ENCODE measurements around the gene ZIM2. TPM values are rescaled to one million over a fixed set of nuclear protein-coding genes. Genes with fewer than 3 reads are reported as not detected.

The ZIM2 gene
- polyA plus RNA-seq, 3 donors = 0.09 to 0.12 TPM; not detected in 1

- 68 to 73% (median 69%) methylated on average over 5 of the region's 5 CpGs for WGBS, 3 donors
Observed at GRCh38 chr19:56821209-56821608, 19.3 kb downstream of the ZIM2 start.

GRCh38 chr19:56819166-56819565 lies 21.4 kb downstream of the ZIM2 start:
- no peak overlapping the region for H3K27ac ChIP-seq (ENCODE audit: low read depth, low read length)
- 63 to 85% (median 79%) methylated on average over 2 of the region's 2 CpGs for WGBS, 3 donors

More at GRCh38 chr19:56821209-56821608, 19.3 kb downstream of the ZIM2 start:
- H3K27ac ChIP-seq (ENCODE audit: low read depth, low read length) = no peak overlapping the region

GRCh38 chr19:56814656-56815055 lies 25.9 kb downstream of the ZIM2 start:
- WGBS, 3 donors = 80 to 90% (median 90%) methylated on average over 7 of the region's 7 CpGs

GRCh38 chr19:56813531-56813930 lies 27.0 kb downstream of the ZIM2 start:
- WGBS, 3 donors = 78 to 88% (median 84%) methylated on average over 5 of the region's 5 CpGs
- H3K27ac ChIP-seq (ENCODE audit: low read depth, low read length) = no peak overlapping the region

More at GRCh38 chr19:56814656-56815055, 25.9 kb downstream of the ZIM2 start:
- H3K27ac ChIP-seq (ENCODE audit: low read depth, low read length) = no peak overlapping the region

GRCh38 chr19:56811480-56811879 lies 29.0 kb downstream of the ZIM2 start:
- H3K27ac ChIP-seq (ENCODE audit: low read depth, low read length) = no peak overlapping the region
- WGBS, 3 donors = 61 to 86% (median 70%) methylated on average over 6 of the region's 6 CpGs

GRCh38 chr19:56810260-56810659 lies 30.3 kb downstream of the ZIM2 start:
- 89 to 98% (median 94%) methylated on average over 1 of the region's 1 CpG for WGBS, 3 donors
- no peak overlapping the region for H3K27ac ChIP-seq (ENCODE audit: low read depth, low read length)

- 81 to 86% (median 81%) methylated on average over 3 of the region's 3 CpGs for WGBS, 3 donors
- H3K27ac ChIP-seq (ENCODE audit: low read depth, low read length) = no peak overlapping the region
Observed at GRCh38 chr19:56808717-56809392, 31.7 kb downstream of the ZIM2 start.

GRCh38 chr19:56806639-56807038 lies 33.9 kb downstream of the ZIM2 start:
- no peak overlapping the region for H3K27ac ChIP-seq (ENCODE audit: low read depth, low read length)

GRCh38 chr19:56778351-56778750 lies 62.2 kb downstream of the ZIM2 start:
- WGBS, 3 donors = 57 to 71% (median 65%) methylated on average over 4 of the region's 4 CpGs
- no peak overlapping the region for H3K27ac ChIP-seq (ENCODE audit: low read depth, low read length)

GRCh38 chr19:56769650-56770049 lies 70.9 kb downstream of the ZIM2 start:
- no peak overlapping the region for H3K27ac ChIP-seq (ENCODE audit: low read depth, low read length)
- 92 to 97% (median 96%) methylated on average over 4 of the region's 4 CpGs for WGBS, 3 donors

- WGBS, 3 donors = 1 to 2% (median 2%) methylated on average over 28 of the region's 28 CpGs
- no peak overlapping the region for H3K27ac ChIP-seq (ENCODE audit: low read depth, low read length)
Observed at GRCh38 chr19:56765137-56765536, 75.4 kb downstream of the ZIM2 start.

- 56 to 83% (median 76%) methylated on average over 1 of the region's 1 CpG for WGBS, 3 donors
- no peak overlapping the region for H3K27ac ChIP-seq (ENCODE audit: low read depth, low read length)
Observed at GRCh38 chr19:56764196-56764695, 76.3 kb downstream of the ZIM2 start.

GRCh38 chr19:56760842-56761241 lies 79.7 kb downstream of the ZIM2 start:
- WGBS, 3 donors = 92 to 94% (median 92%) methylated on average over 10 of the region's 10 CpGs
- H3K27ac ChIP-seq (ENCODE audit: low read depth, low read length) = no peak overlapping the region

- 23 to 85% (median 74%) methylated on average over 8 of the region's 8 CpGs for WGBS, 3 donors
- no peak overlapping the region for H3K27ac ChIP-seq (ENCODE audit: low read depth, low read length)
Observed at GRCh38 chr19:56759531-56759930, 81.0 kb downstream of the ZIM2 start.

GRCh38 chr19:56751078-56751489 lies 89.4 kb downstream of the ZIM2 start:
- H3K27ac ChIP-seq (ENCODE audit: low read depth, low read length) = no peak overlapping the region
- 2 to 8% (median 8%) methylated on average over 6 of the region's 6 CpGs for WGBS, 3 donors

GRCh38 chr19:56750658-56751057 lies 89.9 kb downstream of the ZIM2 start:
- no peak overlapping the region for H3K27ac ChIP-seq (ENCODE audit: low read depth, low read length)
- 53 to 75% (median 75%) methylated on average over 11 of the region's 11 CpGs for WGBS, 3 donors

GRCh38 chr19:56748378-56748777 lies 92.1 kb downstream of the ZIM2 start:
- no peak overlapping the region for H3K27ac ChIP-seq (ENCODE audit: low read depth, low read length)
- WGBS, 3 donors = 10 to 15% (median 14%) methylated on average over 5 of the region's 5 CpGs

GRCh38 chr19:56746367-56746766 lies 94.2 kb downstream of the ZIM2 start:
- no peak overlapping the region for H3K27ac ChIP-seq (ENCODE audit: low read depth, low read length)
- WGBS, 3 donors = 39 to 43% (median 41%) methylated on average over 3 of the region's 3 CpGs

- 24 to 40% (median 34%) methylated on average over 3 of the region's 3 CpGs for WGBS, 3 donors
- no peak overlapping the region for H3K27ac ChIP-seq (ENCODE audit: low read depth, low read length)
Observed at GRCh38 chr19:56740501-56740900, 100.0 kb downstream of the ZIM2 start.

GRCh38 chr19:56736571-56736970 lies 104.0 kb downstream of the ZIM2 start:
- 80 to 82% (median 81%) methylated on average over 6 of the region's 6 CpGs for WGBS, 3 donors
- no peak overlapping the region for H3K27ac ChIP-seq (ENCODE audit: low read depth, low read length)
